Muscle layer of colon (tissue), 2 donors: ENCODE measurements around the gene MRE11.

Experiments used
- H3K27ac ChIP-seq: one replicate; pipeline ENCODE4 v1.7.0; 2013; ENCODE audit warnings: low read depth, mild to moderate bottlenecking, low read length, moderate library complexity
- H3K27me3 ChIP-seq, 2 donors: one replicate each; pipeline ENCODE4 v1.7.0; 2013; ENCODE audit warnings: low read length in 2 of 2, mild to moderate bottlenecking in 2 of 2; ENCODE audit not compliant: insufficient read depth in 2 of 2, control insufficient read depth in 1 of 2
- H3K36me3 ChIP-seq: one replicate; pipeline ENCODE4 v1.7.0; 2013; ENCODE audit warnings: mild to moderate bottlenecking, low read length; ENCODE audit not compliant: insufficient read depth
- H3K4me1 ChIP-seq: one replicate; pipeline ENCODE4 v1.7.0; 2013; ENCODE audit warnings: mild to moderate bottlenecking, low read length; ENCODE audit not compliant: insufficient read depth
- H3K4me3 ChIP-seq, 2 donors: one replicate each; pipeline ENCODE4 v1.7.0; 2013; ENCODE audit warnings: low read length in 2 of 2, low read depth in 1 of 2, mild to moderate bottlenecking in 1 of 2, moderate library complexity in 1 of 2
- H3K9ac ChIP-seq: one replicate; pipeline ENCODE4 v1.7.0; 2013; ENCODE audit warnings: low read length
- H3K9me3 ChIP-seq: one replicate; pipeline ENCODE4 v1.7.0; 2013; ENCODE audit warnings: mild to moderate bottlenecking, low read length
- donor health status: abdominal sarcoma.
- donor health status: Adenocarcinoma of cecum.

The MRE11 gene

GRCh38 chr11:94454301-94454700, 39.3 kb downstream of the MRE11 start:
- H3K27me3 ChIP-seq, result no peaks in the 10 kb centered on the region
- H3K9ac ChIP-seq, result no peak overlapping the region
- peaks cover 4% of the 10 kb centered on the region for H3K36me3 ChIP-seq
- H3K27ac ChIP-seq, result no peak overlapping the region
- no peaks in the 10 kb centered on the region for H3K9me3 ChIP-seq
- H3K4me3 ChIP-seq, result no peak overlapping the region
- no peaks in the 10 kb centered on the region for H3K4me1 ChIP-seq

- no peak overlapping the region for H3K9ac ChIP-seq
- H3K4me1 ChIP-seq, result no peaks in the 10 kb centered on the region
- H3K27me3 ChIP-seq, result no peaks in the 10 kb centered on the region
- H3K36me3 ChIP-seq, result peaks cover 5% of the 10 kb centered on the region
- no peaks in the 10 kb centered on the region for H3K9me3 ChIP-seq
- H3K27ac ChIP-seq, result no peak overlapping the region
- H3K4me3 ChIP-seq, result no peak overlapping the region
These were observed 40.7 kb downstream of the MRE11 start for GRCh38 chr11:94452988-94453387.

- Histone ChIP-seq H3K36me3 (peaks cover 17% of the 10 kb centered on the region), H3K4me3 (no peak overlapping the region), H3K4me1 (no peaks in the 10 kb centered on the region), H3K27ac (no peak overlapping the region), H3K27me3 (no peaks in the 10 kb centered on the region), H3K9ac (no peak overlapping the region), H3K9me3 (no peaks in the 10 kb centered on the region)
These were observed 43.6 kb downstream of the MRE11 start for GRCh38 chr11:94450048-94450447.

GRCh38 chr11:94449437-94449836, 44.2 kb downstream of the MRE11 start:
- Histone ChIP-seq H3K36me3 (peaks cover 19% of the 10 kb centered on the region), H3K27ac (no peak overlapping the region), H3K9ac (no peak overlapping the region), H3K9me3 (no peaks in the 10 kb centered on the region), H3K27me3 (no peaks in the 10 kb centered on the region), H3K4me3 (no peak overlapping the region), H3K4me1 (no peaks in the 10 kb centered on the region)

- peaks cover 19% of the 10 kb centered on the region for H3K36me3 ChIP-seq
These were observed 44.6 kb downstream of the MRE11 start for GRCh38 chr11:94449029-94449428.

GRCh38 chr11:94447149-94447548, 46.5 kb downstream of the MRE11 start:
- Histone ChIP-seq H3K27me3 (no peaks in the 10 kb centered on the region), H3K36me3 (peaks cover 27% of the 10 kb centered on the region), H3K27ac (no peak overlapping the region), H3K4me3 (no peak overlapping the region), H3K9me3 (no peaks in the 10 kb centered on the region), H3K4me1 (no peaks in the 10 kb centered on the region), H3K9ac (no peak overlapping the region)

More at GRCh38 chr11:94449029-94449428, 44.6 kb downstream of the MRE11 start:
- Histone ChIP-seq H3K27me3 (no peaks in the 10 kb centered on the region), H3K9ac (no peak overlapping the region), H3K27ac (no peak overlapping the region), H3K4me3 (no peak overlapping the region), H3K4me1 (no peaks in the 10 kb centered on the region), H3K9me3 (no peaks in the 10 kb centered on the region)

- Histone ChIP-seq H3K27ac (no peak overlapping the region), H3K9me3 (no peaks in the 10 kb centered on the region), H3K4me3 (no peak overlapping the region), H3K4me1 (no peaks in the 10 kb centered on the region), H3K27me3 (no peaks in the 10 kb centered on the region), H3K9ac (no peak overlapping the region), H3K36me3 (peaks cover 32% of the 10 kb centered on the region)
These were observed 48.0 kb downstream of the MRE11 start for GRCh38 chr11:94445641-94446040.

- Histone ChIP-seq H3K27me3 (no peaks in the 10 kb centered on the region), H3K27ac (no peak overlapping the region), H3K9me3 (peaks cover 1% of the 10 kb centered on the region), H3K9ac (no peak overlapping the region), H3K4me3 (no peak overlapping the region), H3K4me1 (no peaks in the 10 kb centered on the region), H3K36me3 (peaks cover 36% of the 10 kb centered on the region)
These were observed 60.6 kb downstream of the MRE11 start for GRCh38 chr11:94433049-94433448.

GRCh38 chr11:94424662-94425061, 69.0 kb downstream of the MRE11 start:
- Histone ChIP-seq H3K4me1 (no peaks in the 10 kb centered on the region), H3K27me3 (no peaks in the 10 kb centered on the region), H3K36me3 (peaks cover 27% of the 10 kb centered on the region)

GRCh38 chr11:94424011-94424410, 69.6 kb downstream of the MRE11 start:
- Histone ChIP-seq H3K9me3 (peaks cover 3% of the 10 kb centered on the region), H3K27me3 (no peaks in the 10 kb centered on the region), H3K36me3 (peaks cover 21% of the 10 kb centered on the region), H3K27ac (no peak overlapping the region), H3K4me3 (no peak overlapping the region), H3K9ac (no peak overlapping the region), H3K4me1 (no peaks in the 10 kb centered on the region)

More at GRCh38 chr11:94424662-94425061, 69.0 kb downstream of the MRE11 start:
- Histone ChIP-seq H3K9me3 (peaks cover 3% of the 10 kb centered on the region), H3K9ac (no peak overlapping the region), H3K4me3 (no peak overlapping the region), H3K27ac (no peak overlapping the region)

GRCh38 chr11:94423507-94423906, 70.1 kb downstream of the MRE11 start:
- Histone ChIP-seq H3K27me3 (no peaks in the 10 kb centered on the region), H3K4me1 (no peaks in the 10 kb centered on the region), H3K4me3 (no peak overlapping the region), H3K36me3 (peaks cover 16% of the 10 kb centered on the region), H3K27ac (no peak overlapping the region), H3K9me3 (peaks cover 3% of the 10 kb centered on the region), H3K9ac (no peak overlapping the region)

GRCh38 chr11:94418123-94418765, 75.4 kb downstream of the MRE11 start:
- Histone ChIP-seq H3K4me3 (no peak overlapping the region), H3K27me3 (no peaks in the 10 kb centered on the region), H3K27ac (no peak overlapping the region), H3K36me3 (no peaks in the 10 kb centered on the region), H3K9ac (no peak overlapping the region), H3K9me3 (no peaks in the 10 kb centered on the region), H3K4me1 (no peaks in the 10 kb centered on the region)
